ENCODE results near the gene SNTG2.

- TF ChIP-seq CTCF (conservative IDR thresholded peaks at IDR 0.05; ENCODE audit: low read length) (no peak), EZH2phosphoT487 (IDR thresholded peaks at IDR 0.05; ENCODE audit: borderline replicate concordance, low read depth, low read length) (no peak)
Observed at GRCh38 chr2:979069-979928, 28.6 kb downstream of the SNTG2 start.
